ENCODE results near the gene PLA2G3. TPM values are rescaled to one million over a fixed set of nuclear protein-coding genes. Genes with fewer than 3 reads are reported as not detected.

The PLA2G3 gene
- total and polyA plus RNA-seq, 2 experiments from 2014 or later: 18.0 to 34.5 TPM

GRCh38 chr22:31125521-31126117 lies 14.7 kb downstream of the PLA2G3 start:
- peaks cover 22% of the 10 kb centered on the region for H3K4me1 Mint-ChIP-seq
- Histone ChIP-seq H3K4me1 (ENCODE audit: insufficient read depth) (peaks cover 14% of the 10 kb centered on the region; the same call in 1 of the 2 replicates), H3K27ac (ENCODE audit: low read depth) (no peak overlapping the region), H3K4me3 (no peak overlapping the region), H2AFZ (no peak overlapping the region), H3K79me2 (replicated peaks; ENCODE audit: insufficient read depth) (no peaks in the 10 kb centered on the region), H4K20me1 (replicated peaks; ENCODE audit: insufficient read depth) (no peaks in the 10 kb centered on the region), H3K36me3 (ENCODE audit: insufficient read depth) (no peaks in the 10 kb centered on the region), H3K4me2 (no peak overlapping the region), H3K27me3 (ENCODE audit: insufficient read depth) (no peaks in the 10 kb centered on the region), H3K9me2 (ENCODE audit: insufficient read depth) (no peaks in the 10 kb centered on the region), H3F3A (replicated peaks; ENCODE audit: low read depth) (no peaks in the 10 kb centered on the region)
- H3K4me3 Mint-ChIP-seq: no peak overlapping the region
- TF ChIP-seq STAT1 (IDR thresholded peaks at IDR 0.05; ENCODE audit: unreplicated experiment): no peak
- no peak for TF ChIP-seq REST (IDR thresholded peaks at IDR 0.05; ENCODE audit: unreplicated experiment)
- no peak for TF ChIP-seq CREB1 (CRISPR knock-in tag; IDR thresholded peaks at IDR 0.05; ENCODE audit: low read depth)
- TF ChIP-seq ZNF331 (CRISPR knock-in tag; IDR thresholded peaks at IDR 0.05; ENCODE audit: low read depth): no peak
- no peak for TF ChIP-seq CTCF (conservative IDR thresholded peaks at IDR 0.05; ENCODE audit: low read depth in 2 of 2)
- no peak for TF ChIP-seq ETS1 (IDR thresholded peaks at IDR 0.05)
- TF ChIP-seq JUNB (IDR thresholded peaks at IDR 0.05; ENCODE audit: unreplicated experiment): no peak
- TF ChIP-seq POLR2AphosphoS5 (IDR thresholded peaks at IDR 0.05; ENCODE audit: low read depth): no peak
- no peak for TF ChIP-seq EZH2 (IDR thresholded peaks at IDR 0.05; ENCODE audit: low read depth, unreplicated experiment)
- no peak for TF ChIP-seq ZNF462 (CRISPR knock-in tag; IDR thresholded peaks at IDR 0.05)
- TF ChIP-seq EZH2phosphoT487 (IDR thresholded peaks at IDR 0.05; ENCODE audit: unreplicated experiment): no peak
- no peak for TF ChIP-seq NANOG (IDR thresholded peaks at IDR 0.05; ENCODE audit: borderline replicate concordance)
- TF ChIP-seq ZNF114 (CRISPR knock-in tag; IDR thresholded peaks at IDR 0.05): no peak
- H3K36me3 Mint-ChIP-seq (ENCODE audit: low read depth): no peaks in the 10 kb centered on the region
- no peaks in the 10 kb centered on the region for H3K9me3 Mint-ChIP-seq
- DNase-seq (ENCODE audit: low spot score) (no peak), ATAC-seq (no peak)
- peaks cover 20% of the 10 kb centered on the region for H3K27me3 Mint-ChIP-seq (ENCODE audit: insufficient read depth, low read depth, poor library complexity)
- no peak overlapping the region for H3K27ac Mint-ChIP-seq

Data from GM23338 (cell line).